COLO668 (cell line): ENCODE results near the gene VMP1.
A peak's percentile ranks its signal among the peaks of the same experiment; 100 is the strongest.
"Not testable (repeated sequence)": the region's sequence is repeated elsewhere in the genome, so short reads cannot be mapped to it uniquely, and the experiment has no call there.

Source experiments
- DNase-seq: peaks from one replicate; lab custom pipeline; 2025; ENCODE audit not compliant: unreplicated experiment; lab: John Stamatoyannopoulos, UW

The VMP1 gene

DNA sequence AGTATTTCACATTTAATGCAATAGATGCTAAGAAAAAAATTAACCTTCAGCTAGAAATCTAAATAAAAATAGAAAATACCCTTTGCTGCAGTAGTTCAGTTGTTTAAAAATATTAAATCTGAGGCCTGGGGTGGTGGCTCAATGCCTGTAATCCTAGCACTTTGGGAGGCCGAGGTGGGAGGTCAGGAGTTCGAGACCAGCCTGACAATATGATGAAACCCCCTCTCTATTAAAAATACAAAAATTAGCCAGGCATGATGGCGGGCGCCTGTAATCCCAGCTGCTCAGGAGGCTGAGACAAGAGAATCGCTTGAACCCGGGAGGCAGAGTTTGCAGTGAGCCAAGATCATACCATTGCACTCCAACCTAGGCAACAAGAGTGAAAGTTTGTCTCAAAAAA, 98.9 kb downstream of the VMP1 start:
- not testable (repeated sequence) for DNase-seq

GRCh38 chr17:59807892-59808509, 100.5 kb downstream of the VMP1 start:
- DNase-seq = no peak

DNA sequence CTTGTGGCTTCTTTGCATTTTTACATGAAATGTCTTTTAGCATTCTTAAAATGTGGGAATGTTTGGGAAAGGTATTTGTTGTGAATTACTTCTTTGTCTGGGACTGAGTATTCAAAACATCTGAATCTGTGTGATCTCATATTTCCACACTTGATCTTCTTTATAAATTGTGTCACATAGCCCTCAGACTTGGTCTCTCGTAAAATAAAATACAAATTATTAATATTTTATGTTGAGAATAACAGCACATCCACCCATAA, 103.4 kb downstream of the VMP1 start:
- no peak for DNase-seq

- no peak for DNase-seq
Observed at GRCh38 chr17:59811209-59811608, 103.8 kb downstream of the VMP1 start.

- no peak for DNase-seq
Observed at GRCh38 chr17:59812139-59812538, 104.7 kb downstream of the VMP1 start.

- DNase-seq = no peak
Observed at GRCh38 chr17:59814276-59814675, 106.8 kb downstream of the VMP1 start.

DNA sequence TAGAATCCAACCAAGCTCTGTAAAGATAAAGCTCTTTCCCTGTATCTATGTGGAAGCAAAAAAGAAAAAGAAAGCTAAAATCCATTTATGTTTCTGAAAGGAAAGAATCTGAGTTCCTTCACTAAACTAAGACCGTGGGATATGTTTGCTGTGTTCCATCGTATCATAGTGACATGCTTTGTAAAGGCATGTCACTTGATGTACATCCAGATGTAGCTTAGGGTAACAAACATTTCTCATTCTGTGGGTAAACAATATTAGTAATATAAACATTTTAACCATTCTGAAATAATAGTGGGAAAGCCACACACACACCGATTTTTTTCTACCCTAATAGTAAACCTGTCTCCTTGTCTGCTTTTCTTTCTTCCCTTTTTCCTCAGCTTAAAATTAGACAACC, 107.2 kb downstream of the VMP1 start:
- DNase-seq = no peak

- no peak for DNase-seq
Observed at GRCh38 chr17:59815965-59816364, 108.5 kb downstream of the VMP1 start.

- no peak for DNase-seq
Observed at GRCh38 chr17:59825533-59826322, 118.3 kb downstream of the VMP1 start.

- DNase-seq = no peak
Observed at GRCh38 chr17:59826706-59827453, 119.4 kb downstream of the VMP1 start.

DNA sequence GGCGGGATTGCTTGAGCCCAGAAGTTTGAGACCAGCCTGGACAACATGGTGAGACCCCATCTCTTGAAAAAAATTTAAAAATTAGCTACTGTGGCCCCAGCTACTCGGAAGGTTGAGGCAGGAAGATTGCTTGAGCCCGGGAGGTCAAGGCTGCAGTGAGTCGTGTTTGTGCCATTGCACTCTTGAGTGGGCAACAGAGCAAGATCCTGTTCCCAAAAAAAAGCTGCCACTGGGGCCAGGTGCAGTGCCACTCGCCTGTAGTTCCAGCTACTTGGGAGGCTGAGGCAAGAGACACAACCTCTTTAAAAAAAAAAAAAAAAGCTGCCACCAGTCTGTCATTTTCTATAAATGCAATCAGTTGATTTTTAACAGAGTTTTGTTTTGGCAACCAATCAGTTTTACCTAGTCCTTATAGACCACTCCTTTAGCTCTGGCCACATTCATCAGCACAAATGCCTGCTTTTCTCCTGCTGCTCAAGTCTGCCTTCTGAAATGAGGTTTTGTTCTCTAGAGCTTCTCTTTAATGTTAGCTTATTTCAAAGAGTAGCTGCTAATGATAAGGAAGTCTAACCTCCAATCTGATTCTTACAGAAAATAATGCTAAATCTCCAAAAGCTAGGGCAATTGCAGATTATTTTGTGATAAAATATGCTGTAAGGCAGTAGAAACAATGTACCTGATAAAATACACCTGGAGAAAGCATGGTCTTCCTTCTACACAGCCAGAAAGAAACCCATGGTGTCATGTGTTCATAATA, 120.4 kb downstream of the VMP1 start:
- DNase-seq = no peak

- no peak for DNase-seq
Observed at GRCh38 chr17:59828478-59828760, 121.0 kb downstream of the VMP1 start.

GRCh38 chr17:59828819-59829216, 121.4 kb downstream of the VMP1 start:
- DNase-seq = not testable (repeated sequence)

DNA sequence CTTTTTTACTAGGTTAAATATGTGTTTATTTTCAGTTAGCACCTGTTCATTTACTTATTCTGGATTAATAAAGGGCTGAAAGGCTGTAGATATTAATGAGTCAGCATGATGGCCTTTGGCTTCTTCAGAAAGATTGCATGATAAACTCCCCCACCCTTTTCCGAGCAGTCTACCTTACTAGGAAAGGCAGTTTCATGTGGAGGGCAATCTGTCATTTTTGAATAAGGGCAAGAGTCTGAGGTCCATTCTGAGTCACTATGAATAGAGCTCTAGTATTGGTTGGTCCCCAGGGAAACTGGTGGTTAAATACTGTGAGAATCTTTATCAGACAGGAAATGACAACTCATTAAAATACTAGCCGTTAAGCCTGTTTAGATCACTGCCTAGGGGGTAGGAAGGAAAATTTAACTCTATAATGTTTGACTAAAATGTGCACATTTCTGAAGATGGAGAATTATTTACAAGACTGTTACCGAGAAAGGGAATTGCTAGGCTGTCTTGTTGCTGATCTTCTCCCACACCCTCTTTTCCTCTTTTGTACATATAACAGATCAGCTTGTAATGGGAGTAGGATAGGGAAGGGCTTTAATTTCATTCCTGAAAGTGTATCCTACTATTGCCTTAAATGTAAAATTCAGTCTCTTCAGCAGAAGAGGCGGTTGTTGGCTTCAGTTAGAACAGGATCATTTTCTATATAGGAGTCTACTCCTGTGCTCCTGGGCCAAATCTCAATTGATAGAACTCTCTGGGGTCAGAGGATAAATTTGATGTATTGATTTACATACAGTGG, 122.0 kb downstream of the VMP1 start:
- peak; percentile 6 for DNase-seq

GRCh38 chr17:59830007-59830630, 122.7 kb downstream of the VMP1 start:
- no peak for DNase-seq

GRCh38 chr17:59830846-59831486, 123.5 kb downstream of the VMP1 start:
- DNase-seq = no peak

- DNase-seq = no peak
Observed at GRCh38 chr17:59832883-59833379, 125.5 kb downstream of the VMP1 start.

DNA sequence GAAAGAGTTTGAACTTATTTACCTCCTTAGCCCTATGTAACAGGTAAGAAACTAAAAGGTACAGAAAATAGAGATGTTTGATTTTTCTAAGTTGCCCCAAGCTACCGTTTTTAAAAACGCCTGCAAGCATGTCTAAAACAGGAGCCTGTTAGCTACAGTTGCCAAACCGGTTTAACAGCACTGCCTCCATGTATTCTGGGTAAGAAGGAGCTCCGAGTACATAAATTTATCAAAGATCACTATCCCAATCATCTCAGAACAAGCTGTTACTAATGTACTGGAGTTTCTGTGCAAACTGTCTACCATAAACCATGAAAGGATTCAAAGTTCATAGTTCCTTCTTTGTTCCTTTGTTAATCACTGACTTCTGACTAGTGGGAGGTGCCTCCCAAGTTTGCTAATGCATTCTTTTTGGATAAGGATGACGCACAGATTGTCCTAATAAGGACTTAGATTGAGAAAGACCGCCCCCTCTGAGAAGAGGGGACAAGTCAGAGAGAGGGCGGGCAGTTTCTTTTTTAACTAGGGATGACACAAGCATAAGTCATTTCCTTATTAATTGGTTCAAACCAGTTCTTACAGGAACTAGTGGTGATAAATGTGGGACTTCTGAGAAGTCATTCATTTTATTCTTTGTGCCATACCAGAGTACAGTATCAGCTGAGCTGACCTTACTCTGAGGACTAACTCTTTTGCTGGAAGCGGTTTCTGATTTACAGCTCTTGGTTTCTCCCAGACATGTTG, 130.0 kb downstream of the VMP1 start:
- DNase-seq = peak; percentile 67
